ENCODE measurements around the gene CRABP2.
A peak's percentile ranks its signal among the peaks of the same experiment; 100 is the strongest.

DNA sequence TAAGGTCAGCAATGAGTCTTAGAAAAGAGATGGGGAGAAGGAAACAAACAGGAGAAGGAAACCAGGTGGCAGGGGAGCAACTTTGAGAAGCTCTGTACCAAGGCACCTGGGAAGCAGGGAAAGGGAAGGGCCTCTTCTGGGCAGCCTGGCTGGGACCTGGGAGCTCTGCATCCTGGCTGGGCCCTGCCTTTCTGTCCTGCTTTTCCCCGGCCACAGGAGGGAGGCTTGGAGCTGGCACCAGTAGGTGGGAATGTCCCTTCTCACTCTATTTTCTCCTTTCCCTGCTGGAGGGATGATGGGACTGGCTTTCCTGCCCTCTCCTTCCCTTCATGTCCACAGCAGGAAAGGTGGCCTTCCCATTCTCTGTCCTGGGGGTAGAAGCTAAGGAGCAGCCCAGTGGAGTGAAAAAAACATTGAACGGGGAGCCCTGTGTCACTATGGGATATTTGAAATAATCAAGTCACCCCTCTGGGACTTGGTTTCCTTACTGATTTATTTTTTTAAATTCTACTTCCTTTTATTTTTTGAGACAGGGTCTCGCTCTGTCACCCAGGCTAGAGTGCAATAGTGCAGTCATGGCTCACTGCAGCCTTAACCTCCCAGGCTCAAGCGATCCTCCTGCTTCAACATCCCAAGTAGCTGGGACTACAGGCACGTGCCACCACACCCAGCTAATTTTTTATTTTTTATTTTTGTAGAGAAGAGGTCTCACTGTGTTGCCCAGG is 23.1 kb downstream of the CRABP2 start:
- TF ChIP-seq, protein P1, sequence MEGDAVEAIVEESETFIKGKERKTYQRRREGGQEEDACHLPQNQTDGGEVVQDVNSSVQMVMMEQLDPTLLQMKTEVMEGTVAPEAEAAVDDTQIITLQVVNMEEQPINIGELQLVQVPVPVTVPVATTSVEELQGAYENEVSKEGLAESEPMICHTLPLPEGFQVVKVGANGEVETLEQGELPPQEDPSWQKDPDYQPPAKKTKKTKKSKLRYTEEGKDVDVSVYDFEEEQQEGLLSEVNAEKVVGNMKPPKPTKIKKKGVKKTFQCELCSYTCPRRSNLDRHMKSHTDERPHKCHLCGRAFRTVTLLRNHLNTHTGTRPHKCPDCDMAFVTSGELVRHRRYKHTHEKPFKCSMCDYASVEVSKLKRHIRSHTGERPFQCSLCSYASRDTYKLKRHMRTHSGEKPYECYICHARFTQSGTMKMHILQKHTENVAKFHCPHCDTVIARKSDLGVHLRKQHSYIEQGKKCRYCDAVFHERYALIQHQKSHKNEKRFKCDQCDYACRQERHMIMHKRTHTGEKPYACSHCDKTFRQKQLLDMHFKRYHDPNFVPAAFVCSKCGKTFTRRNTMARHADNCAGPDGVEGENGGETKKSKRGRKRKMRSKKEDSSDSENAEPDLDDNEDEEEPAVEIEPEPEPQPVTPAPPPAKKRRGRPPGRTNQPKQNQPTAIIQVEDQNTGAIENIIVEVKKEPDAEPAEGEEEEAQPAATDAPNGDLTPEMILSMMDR (IDR thresholded peaks at IDR 0.05): peak; percentile 19; the same call in 1 of the 2 replicates
- no peak for TF ChIP-seq ZFX (IDR thresholded peaks at IDR 0.05; ENCODE audit: borderline replicate concordance)

Measured in 22Rv1 (cell line).